HEK293 (cell line): ENCODE measurements around the gene MASP1.

Experiments
- IKZF3 ChIP-seq: fragments of 450-650 bp; IDR thresholded peaks from 2 replicates; pipeline ENCODE4 v1.5.0; 2018; ENCODE audit warnings: missing biosample characterization, mild to moderate bottlenecking, missing genetic modification characterization, moderate library complexity
- KLF16 ChIP-seq: fragments of 450-650 bp; formaldehyde crosslinking; IDR thresholded peaks from 2 replicates; pipeline ENCODE4 v1.5.1; 2017; ENCODE audit warnings: missing biosample characterization, missing genetic modification characterization
- SP3 ChIP-seq: fragments of 450-650 bp; formaldehyde crosslinking; IDR thresholded peaks from 2 replicates; pipeline ENCODE4 v1.5.1; 2016; ENCODE audit warnings: missing biosample characterization, missing genetic modification characterization
- YY1 ChIP-seq: fragments of 450-650 bp; formaldehyde crosslinking; IDR thresholded peaks from 2 replicates; pipeline ENCODE4 v1.5.1; 2018; ENCODE audit warnings: missing biosample characterization, missing genetic modification characterization
- ZNF138 ChIP-seq: fragments of 450-650 bp; formaldehyde crosslinking; IDR thresholded peaks from 2 replicates; pipeline ENCODE4 v1.5.1; 2016; ENCODE audit warnings: missing biosample characterization, missing genetic modification characterization, borderline replicate concordance
- ZNF16 ChIP-seq: fragments of 450-650 bp; formaldehyde crosslinking; IDR thresholded peaks from 2 replicates; pipeline ENCODE4 v1.5.1; 2016; ENCODE audit warnings: low read depth, missing biosample characterization, missing genetic modification characterization
- ZNF23 ChIP-seq: fragments of 450-650 bp; formaldehyde crosslinking; IDR thresholded peaks from 2 replicates; pipeline ENCODE4 v1.5.1; 2016; ENCODE audit warnings: missing biosample characterization, missing genetic modification characterization, borderline replicate concordance
- ZNF24 ChIP-seq: fragments of 450-650 bp; formaldehyde crosslinking; IDR thresholded peaks from 2 replicates; pipeline ENCODE4 v1.5.1; 2016; ENCODE audit warnings: missing biosample characterization, missing genetic modification characterization
- ZNF776 ChIP-seq: fragments of 450-650 bp; formaldehyde crosslinking; IDR thresholded peaks from 2 replicates; pipeline ENCODE4 v1.5.0; 2017; ENCODE audit warnings: missing biosample characterization, missing genetic modification characterization, borderline replicate concordance
- ZNF792 ChIP-seq: fragments of 450-650 bp; formaldehyde crosslinking; IDR thresholded peaks from 2 replicates; pipeline ENCODE4 v1.5.1; 2016; ENCODE audit warnings: missing biosample characterization, missing genetic modification characterization
- TF ChIP-seq, protein P1 (sequence below): fragments of 450-650 bp; formaldehyde crosslinking; IDR thresholded peaks from 2 replicates; pipeline ENCODE4 v1.5.1; 2016; ENCODE audit warnings: missing biosample characterization, missing genetic modification characterization
- TF ChIP-seq, protein P2 (sequence below): fragments of 450-650 bp; formaldehyde crosslinking; IDR thresholded peaks from 2 replicates; pipeline ENCODE4 v1.5.1; 2016; ENCODE audit warnings: missing biosample characterization, missing genetic modification characterization
- TF ChIP-seq, protein P3 (sequence below): fragments of 450-650 bp; formaldehyde crosslinking; IDR thresholded peaks from 2 replicates; pipeline ENCODE4 v1.5.1; 2016; ENCODE audit warnings: missing biosample characterization, missing genetic modification characterization
- TF ChIP-seq, protein P4 (sequence below): fragments of 450-650 bp; formaldehyde crosslinking; IDR thresholded peaks from 2 replicates; pipeline ENCODE4 v1.5.1; 2016; ENCODE audit warnings: missing biosample characterization, missing genetic modification characterization, borderline replicate concordance

DNA sequence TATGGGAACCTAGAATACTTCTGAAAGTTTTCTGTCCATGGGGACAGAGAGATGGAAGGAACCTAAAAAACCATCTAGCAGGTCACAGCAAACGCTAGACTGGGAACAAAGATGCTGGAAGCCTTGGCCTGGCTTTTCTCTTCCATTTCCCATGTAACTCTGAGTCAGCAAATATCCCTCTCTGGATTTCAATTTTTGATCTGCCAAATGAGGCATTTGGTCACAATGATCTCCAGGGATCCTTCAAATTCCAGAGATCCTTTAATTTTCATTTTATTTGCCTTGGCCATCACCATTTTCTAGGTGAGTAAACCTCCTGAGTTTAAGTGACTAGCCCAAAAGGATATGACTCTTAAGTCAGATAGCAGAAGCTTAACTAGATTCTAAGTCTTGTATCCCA lies 54.6 kb downstream of the MASP1 start:
- TF ChIP-seq, protein P1, sequence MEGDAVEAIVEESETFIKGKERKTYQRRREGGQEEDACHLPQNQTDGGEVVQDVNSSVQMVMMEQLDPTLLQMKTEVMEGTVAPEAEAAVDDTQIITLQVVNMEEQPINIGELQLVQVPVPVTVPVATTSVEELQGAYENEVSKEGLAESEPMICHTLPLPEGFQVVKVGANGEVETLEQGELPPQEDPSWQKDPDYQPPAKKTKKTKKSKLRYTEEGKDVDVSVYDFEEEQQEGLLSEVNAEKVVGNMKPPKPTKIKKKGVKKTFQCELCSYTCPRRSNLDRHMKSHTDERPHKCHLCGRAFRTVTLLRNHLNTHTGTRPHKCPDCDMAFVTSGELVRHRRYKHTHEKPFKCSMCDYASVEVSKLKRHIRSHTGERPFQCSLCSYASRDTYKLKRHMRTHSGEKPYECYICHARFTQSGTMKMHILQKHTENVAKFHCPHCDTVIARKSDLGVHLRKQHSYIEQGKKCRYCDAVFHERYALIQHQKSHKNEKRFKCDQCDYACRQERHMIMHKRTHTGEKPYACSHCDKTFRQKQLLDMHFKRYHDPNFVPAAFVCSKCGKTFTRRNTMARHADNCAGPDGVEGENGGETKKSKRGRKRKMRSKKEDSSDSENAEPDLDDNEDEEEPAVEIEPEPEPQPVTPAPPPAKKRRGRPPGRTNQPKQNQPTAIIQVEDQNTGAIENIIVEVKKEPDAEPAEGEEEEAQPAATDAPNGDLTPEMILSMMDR: no peak
- TF ChIP-seq SP3 (tag by site-specific recombination) (no peak), YY1 (tag by site-specific recombination) (no peak), ZNF792 (no peak), IKZF3 (tag by site-specific recombination) (no peak), ZNF24 (tag by site-specific recombination) (no peak), ZNF776 (tag by site-specific recombination) (no peak), ZNF16 (tag by site-specific recombination) (no peak), ZNF23 (tag by site-specific recombination) (no peak), KLF16 (no peak), ZNF138 (tag by site-specific recombination) (no peak)
- TF ChIP-seq, protein P2, sequence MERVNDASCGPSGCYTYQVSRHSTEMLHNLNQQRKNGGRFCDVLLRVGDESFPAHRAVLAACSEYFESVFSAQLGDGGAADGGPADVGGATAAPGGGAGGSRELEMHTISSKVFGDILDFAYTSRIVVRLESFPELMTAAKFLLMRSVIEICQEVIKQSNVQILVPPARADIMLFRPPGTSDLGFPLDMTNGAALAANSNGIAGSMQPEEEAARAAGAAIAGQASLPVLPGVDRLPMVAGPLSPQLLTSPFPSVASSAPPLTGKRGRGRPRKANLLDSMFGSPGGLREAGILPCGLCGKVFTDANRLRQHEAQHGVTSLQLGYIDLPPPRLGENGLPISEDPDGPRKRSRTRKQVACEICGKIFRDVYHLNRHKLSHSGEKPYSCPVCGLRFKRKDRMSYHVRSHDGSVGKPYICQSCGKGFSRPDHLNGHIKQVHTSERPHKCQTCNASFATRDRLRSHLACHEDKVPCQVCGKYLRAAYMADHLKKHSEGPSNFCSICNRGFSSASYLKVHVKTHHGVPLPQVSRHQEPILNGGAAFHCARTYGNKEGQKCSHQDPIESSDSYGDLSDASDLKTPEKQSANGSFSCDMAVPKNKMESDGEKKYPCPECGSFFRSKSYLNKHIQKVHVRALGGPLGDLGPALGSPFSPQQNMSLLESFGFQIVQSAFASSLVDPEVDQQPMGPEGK (tag by site-specific recombination): no peak
- TF ChIP-seq, protein P3, sequence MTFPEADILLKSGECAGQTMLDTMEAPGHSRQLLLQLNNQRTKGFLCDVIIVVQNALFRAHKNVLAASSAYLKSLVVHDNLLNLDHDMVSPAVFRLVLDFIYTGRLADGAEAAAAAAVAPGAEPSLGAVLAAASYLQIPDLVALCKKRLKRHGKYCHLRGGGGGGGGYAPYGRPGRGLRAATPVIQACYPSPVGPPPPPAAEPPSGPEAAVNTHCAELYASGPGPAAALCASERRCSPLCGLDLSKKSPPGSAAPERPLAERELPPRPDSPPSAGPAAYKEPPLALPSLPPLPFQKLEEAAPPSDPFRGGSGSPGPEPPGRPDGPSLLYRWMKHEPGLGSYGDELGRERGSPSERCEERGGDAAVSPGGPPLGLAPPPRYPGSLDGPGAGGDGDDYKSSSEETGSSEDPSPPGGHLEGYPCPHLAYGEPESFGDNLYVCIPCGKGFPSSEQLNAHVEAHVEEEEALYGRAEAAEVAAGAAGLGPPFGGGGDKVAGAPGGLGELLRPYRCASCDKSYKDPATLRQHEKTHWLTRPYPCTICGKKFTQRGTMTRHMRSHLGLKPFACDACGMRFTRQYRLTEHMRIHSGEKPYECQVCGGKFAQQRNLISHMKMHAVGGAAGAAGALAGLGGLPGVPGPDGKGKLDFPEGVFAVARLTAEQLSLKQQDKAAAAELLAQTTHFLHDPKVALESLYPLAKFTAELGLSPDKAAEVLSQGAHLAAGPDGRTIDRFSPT (tag by site-specific recombination): no peak
- TF ChIP-seq, protein P4, sequence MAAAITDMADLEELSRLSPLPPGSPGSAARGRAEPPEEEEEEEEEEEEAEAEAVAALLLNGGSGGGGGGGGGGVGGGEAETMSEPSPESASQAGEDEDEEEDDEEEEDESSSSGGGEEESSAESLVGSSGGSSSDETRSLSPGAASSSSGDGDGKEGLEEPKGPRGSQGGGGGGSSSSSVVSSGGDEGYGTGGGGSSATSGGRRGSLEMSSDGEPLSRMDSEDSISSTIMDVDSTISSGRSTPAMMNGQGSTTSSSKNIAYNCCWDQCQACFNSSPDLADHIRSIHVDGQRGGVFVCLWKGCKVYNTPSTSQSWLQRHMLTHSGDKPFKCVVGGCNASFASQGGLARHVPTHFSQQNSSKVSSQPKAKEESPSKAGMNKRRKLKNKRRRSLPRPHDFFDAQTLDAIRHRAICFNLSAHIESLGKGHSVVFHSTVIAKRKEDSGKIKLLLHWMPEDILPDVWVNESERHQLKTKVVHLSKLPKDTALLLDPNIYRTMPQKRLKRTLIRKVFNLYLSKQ (tag by site-specific recombination): no peak
